Measurements from ENCODE around the gene KLHDC3.
"Not testable (repeated sequence)": the region's sequence is repeated elsewhere in the genome, so short reads cannot be mapped to it uniquely, and the experiment has no call there.

Gene KLHDC3

DNA sequence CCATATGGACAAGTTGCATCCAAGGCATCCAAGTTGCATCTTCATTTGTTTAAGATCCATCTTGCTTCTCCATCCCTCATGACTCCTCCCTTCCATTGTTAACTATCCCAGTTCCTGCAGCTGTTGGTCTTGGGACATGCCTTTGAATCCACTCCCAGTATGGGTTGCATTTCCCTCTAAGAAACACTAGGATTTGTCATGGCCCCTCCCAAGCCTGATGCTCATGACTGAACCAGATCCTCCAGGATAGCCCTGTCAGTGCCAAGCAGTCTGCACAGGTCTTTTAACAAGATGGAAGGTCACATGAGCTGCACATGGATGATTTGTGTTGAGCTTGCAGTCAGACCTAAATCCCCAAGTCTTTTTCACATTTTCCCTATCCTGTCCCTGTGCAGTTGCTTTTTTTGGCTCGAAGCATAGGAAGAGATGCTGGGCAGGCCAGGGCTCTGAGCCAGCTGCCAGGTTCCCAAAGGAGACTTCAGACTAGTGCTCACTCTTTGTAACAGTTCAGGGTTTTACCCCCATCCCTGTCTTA is 25.5 kb upstream of the KLHDC3 start:
- DNase-seq = no peak

DNA sequence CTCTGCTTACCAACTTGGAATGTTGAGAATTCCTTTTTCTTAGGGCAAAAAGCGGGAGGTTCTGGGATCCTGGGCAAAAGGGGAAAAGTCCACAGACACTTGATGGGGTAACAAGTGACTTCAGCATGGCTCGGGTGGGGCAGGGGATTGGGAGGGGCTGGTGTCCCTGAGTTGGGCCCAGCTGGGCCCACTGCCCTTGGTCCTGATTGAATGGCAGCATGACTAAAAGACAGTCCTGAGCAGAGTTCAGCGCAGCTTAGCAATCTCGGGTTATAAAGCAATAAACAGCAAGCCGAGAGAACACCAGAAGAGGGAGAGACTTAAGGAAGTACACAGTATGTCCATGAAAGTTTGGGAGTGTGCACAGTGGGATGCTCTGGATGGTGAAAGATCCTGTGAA is 24.1 kb upstream of the KLHDC3 start:
- DNase-seq = no peak

DNA sequence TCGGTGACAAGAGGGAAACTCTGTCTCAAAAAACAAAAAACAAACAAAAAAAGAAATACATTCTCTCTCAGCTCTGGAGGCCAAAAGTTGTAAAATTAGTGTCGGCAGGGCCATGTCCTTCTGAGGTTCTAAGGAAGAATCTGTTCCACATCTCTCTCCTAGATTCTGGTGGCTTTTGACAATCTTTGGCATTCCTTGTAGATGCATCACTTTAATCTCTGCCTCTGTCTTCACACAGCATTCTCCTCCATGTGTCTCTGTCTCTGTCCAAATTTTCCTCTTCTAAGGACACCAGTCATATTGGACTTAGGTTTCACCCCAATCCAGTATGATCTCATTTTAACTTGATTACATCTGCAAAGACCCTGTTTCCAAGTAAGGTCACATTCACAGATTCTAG is 20.6 kb upstream of the KLHDC3 start:
- no peak for DNase-seq

DNA sequence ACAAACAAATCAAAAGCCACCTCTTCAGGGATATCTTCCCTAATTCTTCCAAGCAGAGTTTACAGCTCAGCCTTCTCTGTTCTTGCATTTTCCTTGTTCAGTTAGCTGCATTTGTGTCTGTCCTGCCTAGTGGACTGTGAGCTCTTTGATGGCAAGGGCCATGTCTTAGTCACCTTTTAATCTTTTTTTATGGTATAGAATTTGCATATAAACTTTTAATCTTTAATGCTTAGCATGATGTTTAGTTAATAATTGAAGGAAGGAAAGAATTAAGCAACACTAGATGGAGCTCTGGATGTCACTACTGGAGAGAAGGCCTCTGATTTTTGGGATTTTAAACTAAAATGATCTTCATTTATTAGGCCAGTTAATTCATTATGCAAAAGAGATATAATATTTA is 17.5 kb upstream of the KLHDC3 start:
- no peak for DNase-seq

DNA sequence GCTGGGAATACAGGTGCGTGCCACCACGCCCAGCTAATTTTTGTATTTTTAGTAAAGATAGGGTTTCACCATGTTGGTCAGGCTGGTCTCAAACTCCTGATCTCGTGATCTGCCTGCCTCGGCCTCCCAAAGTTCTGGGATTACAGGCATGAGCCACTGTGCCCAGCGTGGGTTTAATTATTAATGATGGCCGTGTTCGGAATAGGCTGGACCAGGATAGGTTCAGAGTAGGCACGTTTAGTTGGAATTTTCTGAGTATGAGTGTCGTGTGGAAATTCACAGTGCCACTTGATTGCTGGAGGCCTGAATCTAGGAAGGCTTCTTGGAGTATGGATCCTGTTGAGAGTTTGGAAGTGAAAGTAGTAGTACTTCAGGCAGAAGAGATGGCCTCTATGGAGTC is 15.8 kb upstream of the KLHDC3 start:
- not testable (repeated sequence) for DNase-seq

DNA sequence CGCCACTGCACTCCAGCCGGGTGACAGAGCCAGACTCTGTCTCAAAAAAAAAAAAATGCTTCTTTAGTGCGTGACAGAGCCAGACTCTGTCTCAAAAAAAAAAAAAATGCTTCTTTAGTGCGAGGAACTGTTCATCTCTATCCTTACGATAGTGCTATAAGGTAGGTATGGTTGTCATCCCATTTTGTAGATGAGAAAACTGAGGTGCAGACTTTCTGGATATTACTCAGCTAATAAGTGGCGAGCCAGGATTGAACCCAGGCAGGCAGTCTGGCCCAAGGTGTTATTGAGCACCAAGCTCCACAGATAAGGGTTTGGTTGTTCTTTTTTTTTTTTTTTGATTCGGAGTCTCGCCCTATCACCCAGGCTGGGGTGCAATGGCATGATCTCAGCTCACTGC is 12.2 kb upstream of the KLHDC3 start:
- DNase-seq = no peak

DNA sequence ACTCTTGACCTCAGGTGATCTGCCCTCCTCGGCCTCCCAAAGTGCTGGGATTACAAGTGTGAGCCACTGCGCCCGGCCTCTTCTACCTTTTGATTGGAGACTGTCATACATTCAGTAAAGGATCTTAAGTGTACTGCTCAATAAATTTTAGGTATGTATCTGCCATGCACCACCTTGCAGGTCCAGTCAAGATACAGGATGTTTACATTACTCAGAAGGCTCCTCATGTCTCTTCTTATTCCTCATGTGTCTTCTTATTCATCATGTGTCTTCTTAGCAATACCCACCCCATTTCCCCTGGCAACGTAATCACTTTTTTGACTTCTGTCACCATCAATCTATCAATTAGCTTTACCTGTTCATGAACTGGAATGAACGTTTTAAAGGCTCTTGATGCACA is 8.2 kb upstream of the KLHDC3 start:
- DNase-seq = no peak

DNA sequence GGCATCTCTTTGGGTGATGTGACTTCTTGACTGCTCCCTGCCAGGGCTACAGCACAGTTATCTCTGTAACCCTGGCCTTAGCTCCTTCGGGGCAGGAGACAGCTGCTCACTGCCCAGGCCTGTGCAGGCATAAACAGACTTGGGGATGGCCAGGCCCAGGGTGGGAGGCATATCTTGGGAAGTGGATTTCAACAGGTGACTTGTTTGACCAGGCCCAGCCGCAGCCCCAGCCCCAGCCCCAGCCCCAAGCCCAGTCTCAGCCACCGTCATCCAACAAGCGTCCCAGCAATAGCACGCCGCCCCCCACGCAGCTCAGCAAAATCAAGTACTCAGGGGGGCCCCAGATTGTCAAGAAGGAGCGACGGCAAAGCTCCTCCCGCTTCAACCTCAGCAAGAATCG is 7.8 kb upstream of the KLHDC3 start:
- DNase-seq = no peak

DNA sequence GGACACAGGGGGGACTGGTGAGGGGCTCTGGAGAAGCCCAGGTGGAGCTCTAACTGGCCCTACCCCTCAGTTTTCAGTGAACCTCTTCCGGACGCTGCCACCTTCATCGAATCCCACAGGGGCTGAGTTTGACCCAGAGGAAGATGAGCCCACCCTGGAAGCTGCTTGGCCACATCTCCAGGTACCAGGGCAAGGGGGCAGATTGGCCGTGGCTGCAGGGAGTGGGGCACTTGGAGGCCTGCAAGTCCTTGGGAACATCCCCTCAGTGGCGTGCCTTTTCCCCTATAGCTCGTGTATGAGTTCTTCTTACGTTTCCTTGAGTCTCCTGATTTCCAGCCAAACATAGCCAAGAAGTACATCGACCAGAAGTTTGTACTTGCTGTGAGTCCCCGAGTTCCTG is 6.9 kb upstream of the KLHDC3 start:
- no peak for DNase-seq

DNA sequence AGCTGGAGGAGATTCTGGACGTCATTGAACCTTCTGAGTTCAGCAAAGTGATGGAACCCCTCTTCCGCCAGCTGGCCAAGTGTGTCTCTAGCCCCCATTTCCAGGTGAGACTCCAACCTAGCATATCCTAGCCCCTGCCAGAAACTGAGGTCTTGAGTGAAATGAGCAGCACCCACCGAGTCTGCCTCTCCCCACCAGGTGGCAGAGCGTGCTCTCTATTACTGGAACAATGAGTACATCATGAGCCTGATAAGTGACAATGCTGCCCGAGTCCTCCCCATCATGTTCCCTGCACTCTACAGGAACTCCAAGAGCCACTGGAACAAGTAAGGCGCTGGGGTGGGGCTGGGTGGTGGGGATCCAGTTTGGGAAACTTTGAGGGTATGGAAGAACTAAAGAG is 4.9 kb upstream of the KLHDC3 start:
- no peak for DNase-seq

DNA sequence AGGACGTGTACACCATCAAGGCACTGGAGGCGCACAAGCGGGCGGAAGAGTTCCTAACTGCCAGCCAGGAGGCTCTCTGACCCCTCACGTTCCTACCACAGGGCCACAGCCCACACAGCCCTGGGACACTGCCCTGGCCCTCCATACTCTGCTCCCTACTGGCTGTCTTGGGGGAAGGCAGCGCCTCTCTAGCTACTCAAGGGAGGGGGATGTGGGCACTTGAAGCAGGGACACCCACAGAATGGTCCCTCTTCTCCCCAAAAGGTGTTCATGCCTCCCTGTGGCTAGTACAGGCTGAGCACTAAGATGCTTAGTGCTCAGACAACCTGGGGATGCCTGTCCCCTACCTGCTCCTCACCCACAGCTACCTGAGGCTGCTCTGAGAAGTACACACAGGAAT is 2.8 kb upstream of the KLHDC3 start:
- no peak for DNase-seq

DNA sequence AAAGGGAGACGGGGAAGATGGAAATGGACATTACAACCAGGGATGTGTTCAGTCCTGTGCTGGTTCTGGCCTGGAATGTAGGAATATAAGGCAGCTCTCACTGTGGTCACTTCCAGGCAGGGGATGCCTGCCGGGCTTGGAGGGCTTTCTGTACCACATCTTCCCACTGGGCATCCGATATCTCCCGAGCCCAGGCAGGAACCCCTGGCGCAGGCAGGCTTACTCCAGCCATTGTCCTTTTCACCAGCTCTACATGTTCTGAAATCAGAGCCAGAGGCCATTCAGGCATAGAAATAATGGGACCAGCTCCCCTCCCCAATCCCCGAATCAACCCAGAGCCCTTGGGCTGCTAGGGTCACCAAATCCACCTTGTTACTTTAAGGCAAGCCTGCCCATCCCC is 1.7 kb upstream of the KLHDC3 start:
- no peak for DNase-seq

DNA sequence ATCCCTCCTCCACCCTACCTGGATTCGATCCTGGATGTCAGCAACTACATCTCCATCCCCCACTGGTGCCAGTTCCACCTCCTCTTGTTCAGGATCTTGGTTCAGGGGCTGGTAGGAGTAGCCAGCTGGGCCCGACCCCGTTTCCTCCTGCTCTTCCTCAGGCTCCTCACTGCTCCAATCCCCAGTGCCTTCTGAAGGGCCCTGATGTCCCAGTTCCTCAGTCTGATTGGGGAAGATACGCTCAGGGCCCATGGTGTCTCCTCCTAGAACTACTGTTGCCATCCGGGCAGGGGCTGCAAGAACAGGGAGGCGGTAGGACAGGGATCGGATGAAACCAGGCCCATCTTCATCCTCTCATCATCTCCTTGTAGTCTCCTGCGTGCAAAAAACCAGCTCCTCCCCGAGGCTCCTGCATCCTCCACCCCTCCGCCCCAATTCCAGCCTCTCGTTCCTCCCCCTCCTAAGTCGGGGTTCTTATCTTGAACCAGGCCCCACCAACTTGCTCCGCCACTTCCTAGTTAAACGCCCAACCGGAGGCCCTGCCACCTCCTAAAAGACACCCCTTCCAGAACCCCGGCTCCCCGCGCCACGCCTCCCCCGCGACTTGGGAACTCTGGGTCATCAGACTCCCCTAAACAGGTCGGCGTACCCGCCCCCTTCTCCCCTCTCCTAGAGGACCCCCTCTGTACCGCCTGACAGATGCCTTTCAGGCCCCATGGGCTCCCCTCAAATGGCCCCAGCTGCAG is 779 bp upstream of the KLHDC3 start:
- DNase-seq = peak in 1 of 4 experiments; percentile 59

DNA sequence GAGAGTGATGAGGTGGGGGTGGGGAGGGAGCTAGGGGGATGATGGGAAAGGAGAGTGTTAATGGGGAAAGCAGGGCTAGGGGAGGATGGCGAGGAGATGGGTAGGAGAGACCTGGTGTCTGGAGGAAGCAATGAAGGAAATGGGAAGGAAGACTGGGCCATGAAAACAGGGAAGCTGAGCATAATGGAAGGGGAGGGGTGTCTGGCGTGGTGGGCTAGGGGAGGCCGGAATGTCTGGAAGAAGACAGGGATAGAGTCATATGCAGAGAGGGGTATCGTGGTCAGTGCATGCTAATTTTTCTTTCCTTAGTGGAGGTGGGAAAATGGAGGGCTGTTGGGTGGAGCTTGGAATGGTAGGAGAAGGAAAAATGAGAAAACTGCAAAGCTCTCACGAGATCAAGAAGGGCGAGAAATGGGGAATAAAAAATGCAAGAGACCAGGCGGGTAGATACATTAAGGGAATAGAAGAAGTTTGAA is 423 bp downstream of the KLHDC3 start:
- no peak for DNase-seq

DNA sequence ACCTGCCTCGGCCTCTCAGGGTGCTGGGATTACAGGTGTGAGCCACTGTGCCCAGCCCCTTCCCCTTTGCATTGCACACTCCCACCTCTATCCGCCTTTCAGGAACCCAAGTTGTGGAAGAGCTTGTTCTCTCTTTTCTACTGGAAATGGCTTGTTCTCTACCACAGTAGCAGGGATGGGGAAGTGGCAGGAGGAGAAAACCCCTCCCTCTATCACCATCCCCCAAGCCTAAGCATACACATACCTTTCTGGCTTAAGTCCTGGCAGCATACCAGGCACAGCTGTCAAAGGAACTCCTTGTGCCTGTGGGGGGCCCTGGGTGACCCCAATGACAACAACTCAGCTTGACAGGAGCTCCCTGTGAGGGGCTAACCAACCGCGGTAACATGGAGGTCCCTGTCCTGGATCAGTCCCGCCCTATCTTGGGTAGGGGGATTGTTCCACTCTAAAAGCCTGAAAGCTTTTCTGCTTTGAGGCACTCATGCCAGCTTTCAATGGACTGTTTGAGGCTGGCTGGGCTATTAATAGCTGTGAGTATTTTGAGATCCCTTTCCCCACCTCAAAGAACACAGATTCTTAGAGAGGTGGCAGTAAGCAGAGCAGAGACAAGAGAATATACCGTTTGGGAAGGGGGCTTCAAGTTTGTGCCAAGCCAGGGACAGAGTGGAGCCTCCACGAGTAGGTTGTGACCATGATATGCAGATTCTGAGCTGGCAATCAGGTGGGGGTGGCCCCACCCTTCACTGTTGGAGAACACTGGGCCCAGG is 2.3 kb downstream of the KLHDC3 start:
- DNase-seq = no peak

DNA sequence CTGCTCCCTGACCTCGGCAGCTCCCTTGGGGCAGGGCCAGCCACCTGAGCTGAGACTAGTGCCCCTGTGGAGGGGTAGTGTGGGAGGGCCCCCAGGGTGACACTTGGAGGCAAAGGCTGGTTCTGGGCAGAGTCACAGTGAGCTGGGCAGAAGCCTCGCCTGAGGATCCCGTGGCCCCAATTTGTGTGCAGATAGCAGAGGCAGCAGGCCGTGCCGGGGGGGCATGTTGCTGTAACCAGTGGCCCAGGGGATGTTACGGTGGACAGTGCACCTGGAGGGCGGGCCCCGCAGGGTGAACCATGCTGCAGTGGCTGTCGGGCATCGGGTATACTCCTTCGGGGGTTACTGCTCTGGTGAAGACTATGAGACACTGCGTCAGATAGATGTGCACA is 2.9 kb downstream of the KLHDC3 start:
- no peak for DNase-seq

DNA sequence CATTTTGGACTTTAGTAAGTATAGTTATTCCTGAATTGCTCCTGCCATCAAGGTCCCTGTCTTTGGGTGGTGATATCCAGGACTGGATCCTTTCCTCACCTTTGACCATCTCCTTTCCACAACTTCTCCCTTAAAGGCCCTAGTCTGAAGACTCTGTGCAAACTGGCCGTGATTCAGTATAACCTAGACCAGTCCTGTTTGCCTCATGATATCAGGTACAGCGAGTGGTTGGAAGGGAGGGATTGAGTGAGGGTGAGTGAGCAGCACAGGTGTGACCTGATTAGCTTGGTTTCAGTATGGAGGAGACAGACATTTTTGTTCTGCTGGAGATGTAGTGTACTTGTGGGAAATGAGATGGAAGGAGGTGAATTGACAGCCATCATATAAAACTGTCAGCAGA is 5.1 kb downstream of the KLHDC3 start:
- DNase-seq = no peak

DNA sequence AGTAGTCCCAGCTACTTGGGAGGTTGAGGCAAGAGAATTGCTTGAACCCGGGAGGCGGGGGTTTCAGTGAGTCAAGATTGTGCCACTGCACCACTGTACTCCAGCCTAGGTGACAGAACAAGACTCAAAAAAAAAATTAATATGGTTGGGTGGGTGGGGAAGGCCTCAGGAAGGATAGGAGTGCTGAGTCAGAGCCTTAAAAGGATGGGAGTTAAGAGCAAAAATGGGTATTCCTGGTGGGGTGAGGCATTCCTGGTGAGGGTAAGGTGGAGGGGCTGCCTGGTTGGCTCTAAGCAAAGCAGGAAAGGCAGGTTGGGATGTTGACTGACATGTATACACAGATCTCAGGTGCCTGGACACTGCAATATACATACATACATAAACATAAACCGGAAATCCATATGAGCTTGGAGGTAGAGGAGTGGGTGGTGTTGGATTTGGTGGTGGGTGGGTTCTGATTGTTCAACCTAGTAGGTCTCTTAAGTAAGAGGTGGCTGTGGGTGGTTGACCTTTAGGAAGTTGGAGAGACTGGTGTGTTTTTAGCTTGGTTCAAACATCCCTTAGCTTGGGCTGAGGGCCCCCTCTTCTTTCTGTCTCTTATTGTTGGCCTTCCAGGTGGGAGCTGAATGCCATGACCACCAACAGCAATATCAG is 6.1 kb downstream of the KLHDC3 start:
- no peak for DNase-seq

DNA sequence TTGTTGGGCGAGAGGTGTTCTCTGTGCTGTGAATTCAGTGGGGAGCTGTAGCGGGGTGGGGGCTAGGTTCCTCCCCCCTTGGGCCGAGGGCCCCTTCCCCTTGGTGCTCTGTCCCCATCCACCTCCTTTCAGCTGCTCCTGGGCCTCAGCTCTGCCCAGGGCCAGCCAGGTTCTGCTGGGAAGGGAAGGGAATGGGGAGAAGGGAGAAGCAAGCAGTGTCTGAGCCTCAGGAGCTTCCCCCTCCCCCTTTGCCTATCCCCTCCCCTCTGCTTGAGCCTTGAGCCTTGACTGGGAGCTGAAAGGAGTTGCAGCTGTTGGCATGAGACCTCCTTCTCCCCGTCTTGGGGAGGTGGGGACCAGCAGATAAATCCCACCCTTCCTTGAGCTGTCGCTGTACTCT is 6.8 kb downstream of the KLHDC3 start:
- DNase-seq = no peak

DNA sequence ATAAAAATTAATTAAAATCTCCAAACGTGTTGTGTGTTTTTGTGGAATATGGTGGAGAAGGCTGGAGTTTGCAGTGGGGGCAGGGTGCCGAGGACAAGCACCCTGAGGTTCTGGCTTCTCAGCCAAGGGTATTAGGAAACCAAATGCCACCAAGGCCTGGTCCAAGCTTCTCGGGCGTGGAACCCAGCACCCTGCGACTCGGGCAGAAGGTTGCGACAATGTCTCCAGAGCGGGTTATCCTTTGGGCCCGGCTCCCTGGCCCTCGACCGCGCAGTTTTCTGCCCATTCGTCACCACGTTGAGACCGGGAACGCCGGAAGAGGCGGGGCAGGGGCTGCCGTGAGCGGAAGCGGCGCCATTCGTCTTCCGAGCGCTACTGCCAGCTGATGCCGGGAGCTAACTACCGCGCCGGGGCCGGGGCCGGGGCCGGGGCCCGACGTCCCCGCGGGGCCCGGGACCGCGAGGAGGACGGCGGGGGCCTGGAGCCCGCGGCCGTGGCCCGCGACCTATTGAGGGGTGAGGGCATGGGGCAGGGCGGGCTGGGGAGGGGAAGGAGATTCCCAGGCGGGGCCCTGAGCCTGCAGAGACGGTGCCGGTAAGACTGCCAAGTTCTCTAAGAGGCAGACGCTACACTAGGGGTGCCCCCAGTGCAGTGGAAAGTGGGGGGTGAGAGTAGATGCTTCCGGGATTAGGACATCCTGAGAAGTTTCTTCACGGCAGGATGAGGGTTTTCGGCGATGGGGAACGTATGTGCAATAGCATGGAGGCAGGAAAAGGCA is 7.4 kb downstream of the KLHDC3 start, which contains the start of gene RRP36:
RRP36 (plus strand) TSS at position 354 of the 778 bp plus-strand sequence; CDS start at position 386, 32 bp downstream.
- peak; percentile 39 to 52 (median 46) for DNase-seq

DNA sequence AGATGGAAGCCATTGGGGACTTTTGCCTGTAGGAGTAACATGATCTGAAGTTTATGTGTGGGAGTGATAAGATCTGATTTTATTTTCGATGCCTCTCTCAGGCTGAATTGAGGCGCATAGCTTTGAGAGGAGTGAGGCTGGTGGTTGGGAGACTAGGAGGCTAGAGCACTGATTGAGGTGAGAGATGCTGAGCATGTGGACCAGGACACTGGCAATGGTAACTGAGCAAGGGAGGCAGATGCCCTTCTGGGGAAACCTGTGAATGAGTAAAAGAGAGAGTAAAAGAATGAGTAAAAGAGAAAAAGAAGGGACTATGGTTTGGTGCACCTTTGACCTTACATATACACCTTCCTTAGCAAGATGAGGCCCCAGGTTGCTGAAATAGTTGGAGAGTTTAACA is 10.4 kb downstream of the KLHDC3 start:
- no peak for DNase-seq

DNA sequence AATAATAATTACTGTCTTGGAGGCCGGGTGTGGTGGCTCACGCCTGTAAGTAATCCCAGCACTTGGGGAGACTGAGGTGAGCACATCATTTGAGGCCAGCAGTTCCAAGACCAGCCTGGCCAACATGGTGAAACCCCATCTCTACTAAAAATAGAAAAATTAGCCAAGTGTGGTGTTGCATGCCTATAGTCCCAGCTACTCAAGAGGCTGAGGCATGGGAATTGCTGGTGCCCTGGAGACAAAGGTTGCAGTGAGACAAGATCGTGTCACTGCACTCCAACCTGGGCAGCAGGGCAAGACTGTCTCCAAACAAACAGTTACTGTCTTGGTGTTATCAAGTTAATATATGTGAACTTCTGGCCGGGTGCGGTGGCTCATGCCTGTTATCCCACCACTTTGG is 12.3 kb downstream of the KLHDC3 start:
- no peak for DNase-seq

DNA sequence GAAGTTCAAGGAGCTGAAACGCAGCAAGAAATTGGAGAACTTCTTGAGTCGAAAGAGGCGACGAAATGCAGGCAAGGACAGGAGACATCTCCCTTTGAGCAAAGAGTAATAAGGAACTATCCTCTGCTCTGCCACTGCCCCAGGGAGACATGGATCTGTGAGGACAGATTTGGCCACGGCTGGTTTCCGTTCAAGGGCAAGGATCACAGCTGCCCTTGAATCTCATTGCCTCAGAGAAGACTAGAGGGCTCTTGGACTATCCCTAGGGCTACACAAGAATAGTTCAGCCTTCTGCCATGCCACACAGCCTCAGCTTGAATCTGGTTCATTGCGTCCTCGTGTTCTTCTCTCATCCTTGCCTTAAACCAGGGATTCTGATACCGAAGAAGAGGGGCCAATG is 15.1 kb downstream of the KLHDC3 start:
- no peak for DNase-seq

Measured in activated CD4-positive, CD25-positive, alpha-beta regulatory T cell (primary cell).